OCI-LY3 (cell line): ENCODE measurements around the gene PHLDB2.

Experiments used
- EZH2phosphoT487 ChIP-seq: fragments of 200-600 bp; shearing (Covaris generic); IDR thresholded peaks from 2 replicates; pipeline ENCODE4 v1.6.1; 2018; ENCODE audit warnings: antibody characterized with exemption, mixed run types, low read depth
- TF ChIP-seq, protein P1 (sequence below): fragments of 200-600, 300-600 bp; sonication (generic); IDR thresholded peaks from 2 replicates; pipeline ENCODE4 v1.5.1; 2014; ENCODE audit warnings: antibody characterized with exemption, low read length, low read depth

DNA sequence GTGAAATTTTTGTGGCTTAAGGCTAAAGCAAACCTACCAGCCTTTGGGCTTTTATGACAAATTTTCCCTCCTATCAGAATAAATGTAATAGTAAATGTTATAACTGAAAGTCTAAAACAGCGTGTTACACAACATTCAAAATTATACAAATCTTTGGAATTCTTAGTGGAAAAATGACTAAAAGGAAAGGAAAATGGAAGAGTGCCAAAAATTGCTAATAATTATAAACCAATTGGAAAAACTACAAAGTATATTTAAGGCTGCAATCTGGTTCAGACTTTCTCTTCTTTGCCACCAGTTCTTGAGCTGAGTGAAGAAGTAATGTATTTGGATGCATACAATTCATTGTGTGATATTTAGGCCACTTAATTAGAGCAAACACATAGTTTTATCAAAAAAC is 45.6 kb upstream of the PHLDB2 start:
- TF ChIP-seq, protein P1, sequence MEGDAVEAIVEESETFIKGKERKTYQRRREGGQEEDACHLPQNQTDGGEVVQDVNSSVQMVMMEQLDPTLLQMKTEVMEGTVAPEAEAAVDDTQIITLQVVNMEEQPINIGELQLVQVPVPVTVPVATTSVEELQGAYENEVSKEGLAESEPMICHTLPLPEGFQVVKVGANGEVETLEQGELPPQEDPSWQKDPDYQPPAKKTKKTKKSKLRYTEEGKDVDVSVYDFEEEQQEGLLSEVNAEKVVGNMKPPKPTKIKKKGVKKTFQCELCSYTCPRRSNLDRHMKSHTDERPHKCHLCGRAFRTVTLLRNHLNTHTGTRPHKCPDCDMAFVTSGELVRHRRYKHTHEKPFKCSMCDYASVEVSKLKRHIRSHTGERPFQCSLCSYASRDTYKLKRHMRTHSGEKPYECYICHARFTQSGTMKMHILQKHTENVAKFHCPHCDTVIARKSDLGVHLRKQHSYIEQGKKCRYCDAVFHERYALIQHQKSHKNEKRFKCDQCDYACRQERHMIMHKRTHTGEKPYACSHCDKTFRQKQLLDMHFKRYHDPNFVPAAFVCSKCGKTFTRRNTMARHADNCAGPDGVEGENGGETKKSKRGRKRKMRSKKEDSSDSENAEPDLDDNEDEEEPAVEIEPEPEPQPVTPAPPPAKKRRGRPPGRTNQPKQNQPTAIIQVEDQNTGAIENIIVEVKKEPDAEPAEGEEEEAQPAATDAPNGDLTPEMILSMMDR: no peak
- TF ChIP-seq EZH2phosphoT487: no peak
